ENCODE data around the gene PLEKHM3. TPM values are rescaled to one million over a fixed set of nuclear protein-coding genes. Genes with fewer than 3 reads are reported as not detected.
A peak's percentile ranks its signal among the peaks of the same experiment; 100 is the strongest.

Gene PLEKHM3
- polyA plus RNA-seq, 1 donor (not counting 4 experiments of a cell fraction or from before 2014, with no cell fraction given), result 2.9 TPM

DNA sequence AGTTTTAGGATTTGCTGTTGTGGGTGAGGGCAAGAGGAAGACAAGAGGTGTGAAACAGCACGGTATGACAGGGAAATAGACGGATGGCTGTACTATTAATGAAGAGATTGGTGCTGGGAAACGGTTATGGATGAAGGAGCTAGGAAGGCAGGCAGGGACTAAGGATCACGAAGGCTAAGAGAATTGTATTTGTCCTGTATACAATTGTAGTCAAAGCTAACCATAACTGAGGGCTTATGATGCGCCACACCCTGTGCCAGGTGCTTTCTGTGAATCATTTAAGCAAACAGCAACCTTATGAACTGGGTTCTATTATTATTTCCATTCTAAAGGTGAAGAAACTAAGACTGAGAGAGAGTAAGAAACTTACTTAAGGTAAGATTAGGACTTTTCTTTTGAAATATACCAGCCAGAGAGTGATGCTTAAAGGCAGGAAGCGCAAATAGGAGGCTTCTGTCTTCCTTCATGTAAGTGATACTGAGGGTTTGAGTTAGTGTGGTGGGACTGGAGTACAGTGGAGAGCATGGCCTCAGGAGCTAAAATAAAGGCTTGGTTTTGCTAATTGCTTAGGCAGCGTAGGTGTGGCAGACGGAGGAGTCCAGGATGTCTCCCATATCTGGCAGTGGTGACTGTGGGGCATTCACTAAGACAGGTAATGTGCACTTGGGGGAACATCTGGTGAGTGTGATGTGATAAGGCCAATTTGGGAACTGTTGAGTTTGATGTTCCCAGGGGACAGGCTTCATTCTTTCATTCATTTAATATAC lies 85.8 kb downstream of the PLEKHM3 start:
- H3K9ac ChIP-seq (ENCODE audit: control insufficient read depth, extremely low read depth, insufficient read depth, low read length), result no peak overlapping the region
- H3K27ac ChIP-seq (ENCODE audit: control insufficient read depth, insufficient read depth, low read length), result no peak overlapping the region
- H3K79me2 ChIP-seq (ENCODE audit: control insufficient read depth, insufficient read depth, low read length), result no peaks in the 10 kb centered on the region
- no peaks in the 10 kb centered on the region for H3K4me1 ChIP-seq (ENCODE audit: control insufficient read depth, extremely low read depth, insufficient read depth, low read length)
- dilution Hi-C loops (cut with MboI; ENCODE audit: extremely low pct_ligation_motif_present, low sequenced_read_pairs), result no loop called here
- no peaks in the 10 kb centered on the region for H3K9me3 ChIP-seq (ENCODE audit: control insufficient read depth, low read depth, low read length)
- FAIRE-seq, result peak; percentile 44
- TF ChIP-seq EZH2 (IDR thresholded peaks at IDR 0.05; ENCODE audit: low read length), result no peak
- TF ChIP-seq, protein P1, sequence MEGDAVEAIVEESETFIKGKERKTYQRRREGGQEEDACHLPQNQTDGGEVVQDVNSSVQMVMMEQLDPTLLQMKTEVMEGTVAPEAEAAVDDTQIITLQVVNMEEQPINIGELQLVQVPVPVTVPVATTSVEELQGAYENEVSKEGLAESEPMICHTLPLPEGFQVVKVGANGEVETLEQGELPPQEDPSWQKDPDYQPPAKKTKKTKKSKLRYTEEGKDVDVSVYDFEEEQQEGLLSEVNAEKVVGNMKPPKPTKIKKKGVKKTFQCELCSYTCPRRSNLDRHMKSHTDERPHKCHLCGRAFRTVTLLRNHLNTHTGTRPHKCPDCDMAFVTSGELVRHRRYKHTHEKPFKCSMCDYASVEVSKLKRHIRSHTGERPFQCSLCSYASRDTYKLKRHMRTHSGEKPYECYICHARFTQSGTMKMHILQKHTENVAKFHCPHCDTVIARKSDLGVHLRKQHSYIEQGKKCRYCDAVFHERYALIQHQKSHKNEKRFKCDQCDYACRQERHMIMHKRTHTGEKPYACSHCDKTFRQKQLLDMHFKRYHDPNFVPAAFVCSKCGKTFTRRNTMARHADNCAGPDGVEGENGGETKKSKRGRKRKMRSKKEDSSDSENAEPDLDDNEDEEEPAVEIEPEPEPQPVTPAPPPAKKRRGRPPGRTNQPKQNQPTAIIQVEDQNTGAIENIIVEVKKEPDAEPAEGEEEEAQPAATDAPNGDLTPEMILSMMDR (optimal IDR thresholded peaks at IDR 0.05 in 1 of 3, IDR thresholded peaks at IDR 0.05 in 1 of 3, conservative IDR thresholded peaks at IDR 0.05 in 1 of 3; ENCODE audit: extremely low read depth in 1 of 3, insufficient read depth in 2 of 3, low read length in 3 of 3), result no peak
- no peak overlapping the region for H3K4me2 ChIP-seq (ENCODE audit: control insufficient read depth, extremely low read depth, insufficient read depth, low read depth, low read length)
- no peak overlapping the region for H3K4me3 ChIP-seq (ENCODE audit: control insufficient read depth in 2 of 3, extremely low read depth in 1 of 3, insufficient read depth in 2 of 3, low read depth in 1 of 3, low read length in 3 of 3)
- H4K20me1 ChIP-seq (ENCODE audit: control insufficient read depth, extremely low read depth, insufficient read depth, low read length), result no peaks in the 10 kb centered on the region
- no peak overlapping the region for H2AFZ ChIP-seq (ENCODE audit: control insufficient read depth, low read length)
- H3K27me3 ChIP-seq (ENCODE audit: control insufficient read depth, extremely low read depth, insufficient read depth, low read length), result no peaks in the 10 kb centered on the region
- no peak for DNase-seq (ENCODE audit: low read depth, low spot score)
- H3K9me1 ChIP-seq (ENCODE audit: control insufficient read depth, extremely low read depth, insufficient read depth, low read length), result no peaks in the 10 kb centered on the region
- H3K36me3 ChIP-seq (ENCODE audit: control insufficient read depth in 2 of 2, extremely low read depth in 1 of 2, insufficient read depth in 2 of 2, low read length in 2 of 2), result no peaks in the 10 kb centered on the region

DNA sequence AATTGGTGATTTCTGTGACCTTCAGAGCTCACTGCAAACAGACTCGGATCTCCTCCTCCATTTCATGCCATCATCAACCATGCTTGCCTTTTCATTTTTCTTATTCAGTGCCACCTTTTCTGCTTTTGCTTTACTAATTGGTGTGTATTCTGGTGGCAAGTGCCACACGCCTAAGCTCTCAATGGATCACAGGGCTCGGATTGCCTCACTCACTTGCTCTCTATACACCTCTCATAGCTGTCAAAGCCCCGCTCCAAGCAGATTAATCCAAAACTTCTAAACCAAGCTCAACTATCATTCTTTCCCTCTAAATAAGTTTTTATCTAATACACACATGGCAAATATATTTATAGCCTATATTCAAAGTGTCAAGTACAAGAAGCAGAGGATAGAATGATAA lies 86.4 kb downstream of the PLEKHM3 start:
- TF ChIP-seq, protein P1 (optimal IDR thresholded peaks at IDR 0.05 in 1 of 3, IDR thresholded peaks at IDR 0.05 in 1 of 3, conservative IDR thresholded peaks at IDR 0.05 in 1 of 3; ENCODE audit: extremely low read depth in 1 of 3, insufficient read depth in 2 of 3, low read length in 3 of 3), result no peak
- no peak for TF ChIP-seq EZH2 (IDR thresholded peaks at IDR 0.05; ENCODE audit: low read length)
- H3K9ac ChIP-seq (ENCODE audit: control insufficient read depth, extremely low read depth, insufficient read depth, low read length), result no peak overlapping the region

More for the DNA sequence above, 86.4 kb downstream of the PLEKHM3 start:
- dilution Hi-C loops (cut with MboI; ENCODE audit: extremely low pct_ligation_motif_present, low sequenced_read_pairs), result no loop called here
- Histone ChIP-seq H2AFZ (ENCODE audit: control insufficient read depth, low read length) (no peak overlapping the region), H3K4me1 (ENCODE audit: control insufficient read depth, extremely low read depth, insufficient read depth, low read length) (no peaks in the 10 kb centered on the region), H3K4me3 (ENCODE audit: control insufficient read depth in 2 of 3, extremely low read depth in 1 of 3, insufficient read depth in 2 of 3, low read depth in 1 of 3, low read length in 3 of 3) (no peak overlapping the region), H3K27ac (ENCODE audit: control insufficient read depth, insufficient read depth, low read length) (no peak overlapping the region), H3K9me3 (ENCODE audit: control insufficient read depth, low read depth, low read length) (no peaks in the 10 kb centered on the region), H4K20me1 (ENCODE audit: control insufficient read depth, extremely low read depth, insufficient read depth, low read length) (no peaks in the 10 kb centered on the region), H3K27me3 (ENCODE audit: control insufficient read depth, extremely low read depth, insufficient read depth, low read length) (no peaks in the 10 kb centered on the region), H3K36me3 (ENCODE audit: control insufficient read depth in 2 of 2, extremely low read depth in 1 of 2, insufficient read depth in 2 of 2, low read length in 2 of 2) (no peaks in the 10 kb centered on the region), H3K79me2 (ENCODE audit: control insufficient read depth, insufficient read depth, low read length) (no peaks in the 10 kb centered on the region), H3K4me2 (ENCODE audit: control insufficient read depth, extremely low read depth, insufficient read depth, low read depth, low read length) (no peak overlapping the region), H3K9me1 (ENCODE audit: control insufficient read depth, extremely low read depth, insufficient read depth, low read length) (no peaks in the 10 kb centered on the region)
- FAIRE-seq (no peak), DNase-seq (ENCODE audit: low read depth, low spot score) (no peak)

Measured in keratinocyte (primary cell).